Sigmoid colon (tissue), 7 donors: ENCODE results near the gene NR2C2. TPM values are rescaled to one million over a fixed set of nuclear protein-coding genes. Genes with fewer than 3 reads are reported as not detected.

ENCODE experiments used
- DNase-seq: peaks from one replicate; pipeline ENCODE4 v3.0.0-alpha.2; 2019
- H3K27ac ChIP-seq, 4 donors: fragments of 200-600 bp; sonication (generic); one replicate each; pipeline ENCODE4 v1.5.1; 2016 to 2019; ENCODE audit warnings: mild to moderate bottlenecking in 1 of 4
- H3K27me3 ChIP-seq, 3 donors: fragments of 200-600 bp; sonication (generic); one replicate each; pipeline ENCODE4 v1.5.1; 2019; ENCODE audit warnings: mild to moderate bottlenecking in 1 of 3
- H3K36me3 ChIP-seq, 4 donors: fragments of 200-600 bp; sonication (generic); one replicate each; pipeline ENCODE4 v1.5.1; 2016 to 2019
- H3K4me1 ChIP-seq, 4 donors: fragments of 200-600 bp; sonication (generic); one replicate each; pipeline ENCODE4 v1.5.1; 2017 to 2019
- H3K4me3 ChIP-seq, 4 donors: fragments of 200-600 bp; sonication (generic); one replicate each; pipeline ENCODE4 v1.5.1; 2017 to 2019; ENCODE audit warnings: mild to moderate bottlenecking in 2 of 4, moderate library complexity in 1 of 4
- H3K9me3 ChIP-seq, 4 donors: fragments of 200-600 bp in 3 of 4; sonication (generic) in 3 of 4; one replicate each; pipeline versions ENCODE4 v1.5.1 to v1.6.1; 2013 to 2019
- CTCF ChIP-seq, 4 experiments: fragments of 450-650 bp in 3 of 4; fragments of 200-600 bp in 1 of 4; IDR thresholded peaks; one replicate each; pipeline ENCODE4 v1.5.1; 2016 to 2019; ENCODE audit warnings: antibody characterized with exemption in 4 of 4, mild to moderate bottlenecking in 3 of 4, moderate library complexity in 2 of 4
- EP300 ChIP-seq, 4 donors: sonication (generic); formaldehyde crosslinking; IDR thresholded peaks; one replicate each; pipeline ENCODE4 v1.6.1; 2017; ENCODE audit warnings: antibody characterized with exemption in 4 of 4
- POLR2A ChIP-seq, 2 donors: fragments of 450-650 bp; IDR thresholded peaks; one replicate each; pipeline ENCODE4 v1.6.1; 2016; ENCODE audit warnings: antibody characterized with exemption in 2 of 2, mild to moderate bottlenecking in 2 of 2, moderate library complexity in 2 of 2
- POLR2AphosphoS5 ChIP-seq, 4 donors: sonication (generic); formaldehyde crosslinking; IDR thresholded peaks; one replicate each; pipeline ENCODE4 v1.6.1; 2017; ENCODE audit warnings: antibody characterized with exemption in 4 of 4
- WGBS, 2 donors: extraction: QIAGEN DNeasy Blood & Tissue Kit; methylation state at CpG; one replicate each; pipeline ENCODE4 v1.1.7; 2013; 5-methylcytosine and 5-hydroxymethylcytosine counted together
- intact Hi-C: fragments of 100-400 bp; cut with DNase I; formaldehyde crosslinking; loops from one replicate; pipeline ENCODE4 v1.15.1; 2023
- polyA plus RNA-seq, 3 donors: library from polyadenylated mRNA; stranded (reverse); fragments of 200-250 nt; gene quantifications; one replicate each; pipeline ENCODE4 v1.2.3, GENCODE V29; 2013
- total RNA-seq, 4 donors: library from RNA; depleted of rRNA; stranded (reverse); fragments of >200 nt; gene quantifications; one replicate each; pipeline ENCODE4 v1.1.0, GENCODE V29; 2016
- donor health status: healthy with polysubstance abuse.
- donor health status: Bipolar disorder and iron deficiency.
- donor health status: healthy.

Gene NR2C2
- total and polyA plus RNA-seq, 7 donors = 3.6 to 68.4 (median 34.2) TPM

GRCh38 chr3:15042936-15043335 lies 95.6 kb downstream of the NR2C2 start:
- peaks cover 15 to 100% (median 46%) of the 10 kb centered on the region in 4 donors for H3K36me3 ChIP-seq

GRCh38 chr3:15043408-15044171 lies 96.2 kb downstream of the NR2C2 start:
- Histone ChIP-seq H3K4me1 (no peaks in the 10 kb centered on the region), H3K27me3 (no peaks in the 10 kb centered on the region), H3K27ac (no peak overlapping the region), H3K4me3 (no peak overlapping the region), H3K9me3 (no peaks in the 10 kb centered on the region), H3K36me3 (peaks cover 11 to 100% (median 39%) of the 10 kb centered on the region in 4 donors)
- no peak for TF ChIP-seq CTCF (IDR thresholded peaks at IDR 0.05)
- no peak for TF ChIP-seq POLR2AphosphoS5 (IDR thresholded peaks at IDR 0.05)
- no peak for TF ChIP-seq POLR2A (IDR thresholded peaks at IDR 0.05)
- no peak for TF ChIP-seq EP300 (IDR thresholded peaks at IDR 0.05)
- intact Hi-C loops = no loop called here
- DNase-seq = no peak
- 86 to 88% methylated on average over 11 of the region's 11 CpGs for WGBS, 2 donors

More at GRCh38 chr3:15042936-15043335, 95.6 kb downstream of the NR2C2 start:
- H3K27ac ChIP-seq = no peak overlapping the region
- H3K4me3 ChIP-seq = no peak overlapping the region
- no peaks in the 10 kb centered on the region for H3K9me3 ChIP-seq
- WGBS, 2 donors = 72 to 75% methylated on average over 3 of the region's 3 CpGs
- no peak for DNase-seq
- intact Hi-C loops = no loop called here
- no peaks in the 10 kb centered on the region for H3K4me1 ChIP-seq
- H3K27me3 ChIP-seq = no peaks in the 10 kb centered on the region
- no peak for TF ChIP-seq POLR2A (IDR thresholded peaks at IDR 0.05)
- TF ChIP-seq POLR2AphosphoS5 (IDR thresholded peaks at IDR 0.05) = no peak

- no peak for TF ChIP-seq EP300 (IDR thresholded peaks at IDR 0.05)
- TF ChIP-seq POLR2A (IDR thresholded peaks at IDR 0.05) = no peak
- TF ChIP-seq CTCF (IDR thresholded peaks at IDR 0.05) = no peak
- Histone ChIP-seq H3K36me3 (peaks cover 4 to 100% (median 44%) of the 10 kb centered on the region in 4 donors), H3K27ac (no peak overlapping the region), H3K4me3 (no peak overlapping the region), H3K9me3 (no peaks in the 10 kb centered on the region), H3K27me3 (no peaks in the 10 kb centered on the region), H3K4me1 (no peaks in the 10 kb centered on the region)
- intact Hi-C loops = no loop called here
- no peak for DNase-seq
- 54 to 67% methylated on average over 7 of the region's 7 CpGs for WGBS, 2 donors
Measured at GRCh38 chr3:15044326-15044725, 96.9 kb downstream of the NR2C2 start.

GRCh38 chr3:15045667-15046066 lies 98.3 kb downstream of the NR2C2 start:
- Histone ChIP-seq H3K27ac (no peak overlapping the region), H3K27me3 (no peaks in the 10 kb centered on the region), H3K4me3 (no peak overlapping the region), H3K4me1 (no peaks in the 10 kb centered on the region), H3K36me3 (peaks cover 3 to 100% (median 46%) of the 10 kb centered on the region in 4 donors), H3K9me3 (no peaks in the 10 kb centered on the region)
- WGBS, 2 donors = 69 to 79% methylated on average over 1 of the region's 1 CpG
- no peak for DNase-seq
- no peak for TF ChIP-seq EP300 (IDR thresholded peaks at IDR 0.05)
- no peak for TF ChIP-seq CTCF (IDR thresholded peaks at IDR 0.05)
- no peak for TF ChIP-seq POLR2A (IDR thresholded peaks at IDR 0.05)
- no peak for TF ChIP-seq POLR2AphosphoS5 (IDR thresholded peaks at IDR 0.05)
- intact Hi-C loops = no loop called here

- no peaks in the 10 kb centered on the region for H3K9me3 ChIP-seq
- H3K27me3 ChIP-seq = no peaks in the 10 kb centered on the region
- intact Hi-C loops = no loop called here
- no peaks in the 10 kb centered on the region for H3K4me1 ChIP-seq
- DNase-seq = no peak
- TF ChIP-seq POLR2AphosphoS5 (IDR thresholded peaks at IDR 0.05) = no peak
- no peak for TF ChIP-seq POLR2A (IDR thresholded peaks at IDR 0.05)
- TF ChIP-seq CTCF (IDR thresholded peaks at IDR 0.05) = no peak
- no peak for TF ChIP-seq EP300 (IDR thresholded peaks at IDR 0.05)
- H3K4me3 ChIP-seq = no peak overlapping the region
- H3K27ac ChIP-seq = no peak overlapping the region
- H3K36me3 ChIP-seq = peaks cover 0 to 95% (median 39%) of the 10 kb centered on the region in 4 donors
- WGBS, 2 donors = 81 to 92% methylated on average over 2 of the region's 2 CpGs
Measured at GRCh38 chr3:15049584-15049983, 102.2 kb downstream of the NR2C2 start.
